Measurements from ENCODE around the gene FXYD3. TPM values are rescaled to one million over a fixed set of nuclear protein-coding genes. Genes with fewer than 3 reads are reported as not detected.
"Not testable (repeated sequence)": the region's sequence is repeated elsewhere in the genome, so short reads cannot be mapped to it uniquely, and the experiment has no call there.

FXYD3 gene
- total and polyA plus RNA-seq, 2 experiments from 2014 or later, result 225 to 542 TPM

GRCh38 chr19:35128398-35129057 is 12.9 kb downstream of the FXYD3 start:
- Histone ChIP-seq H3K27ac (peak overlapping the region; percentile 95), H3K36me3 (replicated peaks; ENCODE audit: insufficient read depth, low read depth) (no peaks in the 10 kb centered on the region), H3K79me2 (no peaks in the 10 kb centered on the region), H3K9me3 (ENCODE audit: low read depth) (no peaks in the 10 kb centered on the region), H3K4me1 (ENCODE audit: insufficient read depth) (peaks cover 37% of the 10 kb centered on the region), H3K4me2 (no peak overlapping the region), H4K20me1 (ENCODE audit: insufficient read depth, poor library complexity, severe bottlenecking) (no peaks in the 10 kb centered on the region), H3K9me2 (replicated peaks; ENCODE audit: insufficient read depth) (no peaks in the 10 kb centered on the region), H3K4me3 (no peak overlapping the region), H3K27me3 (no peaks in the 10 kb centered on the region), H2AFZ (no peak overlapping the region)
- TF ChIP-seq CTCF (IDR thresholded peaks at IDR 0.05; ENCODE audit: poor library complexity) (no peak), EZH2phosphoT487 (IDR thresholded peaks at IDR 0.05; ENCODE audit: low read depth, severe bottlenecking, unreplicated experiment) (no peak), EZH2 (IDR thresholded peaks at IDR 0.05; ENCODE audit: borderline replicate concordance) (no peak)
- no peak for DNase-seq (ENCODE audit: low spot score)
- 90% methylated on average over 9 of the region's 9 CpGs for WGBS (ENCODE audit: low lambda C conversion rate, missing lambda C conversion rate)

- H3K79me2 ChIP-seq; H3K9me2 ChIP-seq (replicated peaks; ENCODE audit: insufficient read depth); H3K27me3 ChIP-seq; H4K20me1 ChIP-seq (ENCODE audit: insufficient read depth, poor library complexity, severe bottlenecking); H3K4me3 ChIP-seq; H2AFZ ChIP-seq; H3K9me3 ChIP-seq (ENCODE audit: low read depth); DNase-seq (ENCODE audit: low spot score); H3K36me3 ChIP-seq (replicated peaks; ENCODE audit: insufficient read depth, low read depth): not testable (repeated sequence)
- H3K27ac ChIP-seq, result peak overlapping the region; percentile 95
- H3K4me1 ChIP-seq (ENCODE audit: insufficient read depth), result peaks cover 40% of the 10 kb centered on the region
- WGBS (ENCODE audit: low lambda C conversion rate, missing lambda C conversion rate), result 31% methylated on average over 14 of the region's 14 CpGs
- H3K4me2 ChIP-seq, result peak overlapping the region; percentile 50
Measured at GRCh38 chr19:35129724-35130274, 14.2 kb downstream of the FXYD3 start.

DNA sequence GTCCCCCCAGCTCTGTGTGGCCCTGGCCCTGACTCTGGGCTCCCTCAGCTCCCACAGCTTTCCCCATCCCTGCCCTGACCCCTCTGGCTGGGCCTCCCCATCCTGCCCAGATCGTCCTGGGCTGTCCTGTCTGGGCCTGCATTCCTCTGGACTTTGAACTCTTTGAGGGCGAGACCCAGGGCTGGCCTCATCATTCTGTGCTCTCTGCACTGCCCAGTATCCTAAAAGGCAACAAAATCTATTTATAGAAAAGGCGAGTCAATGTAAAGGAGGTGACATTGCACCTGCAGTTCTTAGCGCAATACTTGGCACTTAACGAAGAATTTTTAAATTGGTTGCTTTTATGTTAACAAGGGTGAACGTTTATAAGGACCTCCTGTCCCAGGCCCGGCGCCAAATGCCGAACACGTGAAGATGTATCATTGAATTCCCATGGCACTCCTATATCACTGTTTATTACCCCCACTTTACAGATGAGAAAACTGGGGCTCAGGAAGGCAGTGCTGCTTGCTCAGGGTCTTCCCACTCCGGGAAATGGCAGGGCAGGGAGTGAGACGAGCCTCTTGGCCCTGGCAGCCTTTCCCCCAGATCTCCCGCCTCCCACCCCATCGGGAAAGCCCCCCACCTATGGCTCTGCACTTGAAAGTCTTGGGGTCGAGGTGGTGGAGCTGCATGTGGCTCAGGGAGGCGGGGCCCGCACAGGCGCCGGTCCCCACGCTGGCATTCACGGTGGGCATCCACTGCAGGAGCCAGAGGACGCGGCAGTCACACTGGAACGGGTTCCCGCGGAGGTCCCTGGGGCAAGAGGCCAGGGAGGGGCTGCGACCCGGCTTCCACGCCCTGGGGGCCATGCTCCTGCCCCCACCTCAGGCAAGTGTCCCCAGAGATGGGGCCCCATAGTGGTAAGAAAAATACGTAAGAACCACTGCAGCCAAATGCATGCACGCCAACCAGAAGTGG is 15.4 kb downstream of the FXYD3 start:
- Histone ChIP-seq H4K20me1 (ENCODE audit: insufficient read depth, poor library complexity, severe bottlenecking) (no peaks in the 10 kb centered on the region), H3K4me1 (ENCODE audit: insufficient read depth) (peaks cover 36% of the 10 kb centered on the region), H3K9me2 (replicated peaks; ENCODE audit: insufficient read depth) (no peaks in the 10 kb centered on the region), H3K4me2 (no peak overlapping the region), H2AFZ (no peak overlapping the region), H3K36me3 (replicated peaks; ENCODE audit: insufficient read depth, low read depth) (no peaks in the 10 kb centered on the region), H3K27ac (peak overlapping the region; percentile 95), H3K79me2 (no peaks in the 10 kb centered on the region), H3K27me3 (no peaks in the 10 kb centered on the region), H3K9me3 (ENCODE audit: low read depth) (no peaks in the 10 kb centered on the region), H3K4me3 (no peak overlapping the region)
- DNase-seq (ENCODE audit: low spot score), result no peak
- 88% methylated on average over 31 of the region's 31 CpGs for WGBS (ENCODE audit: low lambda C conversion rate, missing lambda C conversion rate)
- TF ChIP-seq CTCF (IDR thresholded peaks at IDR 0.05; ENCODE audit: poor library complexity) (no peak), EZH2phosphoT487 (IDR thresholded peaks at IDR 0.05; ENCODE audit: low read depth, severe bottlenecking, unreplicated experiment) (no peak), EZH2 (IDR thresholded peaks at IDR 0.05; ENCODE audit: borderline replicate concordance) (no peak)

DNA sequence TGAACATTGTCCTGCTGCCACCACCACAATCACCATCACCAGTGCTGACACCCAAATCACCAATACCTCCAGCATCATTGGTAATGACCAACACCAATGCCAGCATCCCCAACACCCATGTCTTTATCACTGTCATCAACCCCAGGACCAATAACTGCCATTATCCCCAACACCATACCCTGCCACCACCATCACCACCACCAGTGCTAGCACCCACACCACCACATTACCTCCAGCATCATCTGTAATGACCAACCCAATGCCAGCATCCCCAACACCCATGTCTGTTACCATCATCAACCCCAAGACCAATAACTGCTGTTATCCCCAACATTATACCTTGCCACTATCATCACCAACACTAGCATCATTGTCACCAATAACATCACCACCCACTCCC is 16.6 kb downstream of the FXYD3 start:
- TF ChIP-seq EZH2phosphoT487 (IDR thresholded peaks at IDR 0.05; ENCODE audit: low read depth, severe bottlenecking, unreplicated experiment), result no peak
- no peak for TF ChIP-seq EZH2 (IDR thresholded peaks at IDR 0.05; ENCODE audit: borderline replicate concordance)
- no peak for TF ChIP-seq CTCF (IDR thresholded peaks at IDR 0.05; ENCODE audit: poor library complexity)
- no peaks in the 10 kb centered on the region for H3K9me2 ChIP-seq (replicated peaks; ENCODE audit: insufficient read depth)
- H3K4me3 ChIP-seq, result no peak overlapping the region
- no peaks in the 10 kb centered on the region for H3K27me3 ChIP-seq
- no peaks in the 10 kb centered on the region for H3K79me2 ChIP-seq
- H3K36me3 ChIP-seq (replicated peaks; ENCODE audit: insufficient read depth, low read depth), result no peaks in the 10 kb centered on the region
- no peak for DNase-seq (ENCODE audit: low spot score)
- no peak overlapping the region for H3K27ac ChIP-seq
- H4K20me1 ChIP-seq (ENCODE audit: insufficient read depth, poor library complexity, severe bottlenecking), result no peaks in the 10 kb centered on the region
- H3K4me2 ChIP-seq, result no peak overlapping the region
- peaks cover 38% of the 10 kb centered on the region for H3K4me1 ChIP-seq (ENCODE audit: insufficient read depth)
- no peak overlapping the region for H2AFZ ChIP-seq
- H3K9me3 ChIP-seq (ENCODE audit: low read depth), result no peaks in the 10 kb centered on the region
